NCI-H2107 treated with DMSO at 0.1 percent for 48 hours (cell line): ENCODE measurements around the gene CCS.
"Not testable (repeated sequence)": the region's sequence is repeated elsewhere in the genome, so short reads cannot be mapped to it uniquely, and the experiment has no call there.

Experiments used
- DNase-seq: peaks from one replicate; lab custom pipeline; 2025; ENCODE audit not compliant: unreplicated experiment; lab: John Stamatoyannopoulos, UW

The CCS gene

GRCh38 chr11:66625041-66625751 is 32.2 kb downstream of the CCS start:
- no peak for DNase-seq

GRCh38 chr11:66625752-66626149 is 32.8 kb downstream of the CCS start:
- DNase-seq, result no peak

- no peak for DNase-seq
These were observed 33.4 kb downstream of the CCS start for GRCh38 chr11:66626382-66626781.

GRCh38 chr11:66626926-66627325 is 33.9 kb downstream of the CCS start:
- DNase-seq, result no peak

GRCh38 chr11:66628061-66628603 is 35.1 kb downstream of the CCS start:
- no peak for DNase-seq

- no peak for DNase-seq
These were observed 36.4 kb downstream of the CCS start for GRCh38 chr11:66629356-66629755.

- DNase-seq, result no peak
These were observed 38.9 kb downstream of the CCS start for GRCh38 chr11:66631883-66632282.

GRCh38 chr11:66632952-66633351 is 40.0 kb downstream of the CCS start:
- DNase-seq, result no peak

GRCh38 chr11:66636411-66636810 is 43.4 kb downstream of the CCS start:
- no peak for DNase-seq

- no peak for DNase-seq
These were observed 44.7 kb downstream of the CCS start for GRCh38 chr11:66637557-66638176.

- peak; percentile 97 for DNase-seq
These were observed 45.4 kb downstream of the CCS start, which contains the start of gene RBM4 for GRCh38 chr11:66638177-66639065. Gene RBM4 (plus strand): TSS chr11:66638703. CDS start chr11:66639712, 1,009 bp downstream.

- DNase-seq, result no peak
These were observed 46.3 kb downstream of the CCS start for GRCh38 chr11:66639066-66639813.

GRCh38 chr11:66639814-66640340 is 46.9 kb downstream of the CCS start:
- DNase-seq, result not testable (repeated sequence)

GRCh38 chr11:66641834-66642233 is 48.8 kb downstream of the CCS start:
- DNase-seq, result peak; percentile 24

- DNase-seq, result no peak
These were observed 50.9 kb downstream of the CCS start for GRCh38 chr11:66643745-66644437.

- DNase-seq, result no peak
These were observed 53.8 kb downstream of the CCS start for GRCh38 chr11:66646828-66647227.

- no peak for DNase-seq
These were observed 56.9 kb downstream of the CCS start for GRCh38 chr11:66649903-66650302.

GRCh38 chr11:66651016-66651415 is 58.0 kb downstream of the CCS start:
- DNase-seq, result no peak

GRCh38 chr11:66652651-66653050 is 59.7 kb downstream of the CCS start:
- DNase-seq, result no peak

GRCh38 chr11:66653123-66653522 is 60.1 kb downstream of the CCS start:
- DNase-seq, result no peak
